Activated gamma-delta T cell treated with Interleukin-2 at 50 U/mL for 16 hours (primary cell): ENCODE measurements around the gene GLO1.
A peak's percentile ranks its signal among the peaks of the same experiment; 100 is the strongest.
"Not testable (repeated sequence)": the region's sequence is repeated elsewhere in the genome, so short reads cannot be mapped to it uniquely, and the experiment has no call there.

Experiments
- DNase-seq: peaks from one replicate; pipeline ENCODE4 v3.0.0-alpha.2; 2020

The GLO1 gene

GRCh38 chr6:38703949-38704590 lies 1.1 kb upstream of the GLO1 start:
- DNase-seq = no peak

- no peak for DNase-seq
Measured at GRCh38 chr6:38701551-38701950, 1.4 kb downstream of the GLO1 start.

GRCh38 chr6:38699702-38700101 lies 3.2 kb downstream of the GLO1 start:
- DNase-seq = not testable (repeated sequence)

GRCh38 chr6:38697846-38698245 lies 5.1 kb downstream of the GLO1 start:
- no peak for DNase-seq

GRCh38 chr6:38696345-38696744 lies 6.6 kb downstream of the GLO1 start:
- DNase-seq = no peak

GRCh38 chr6:38695933-38696332 lies 7.0 kb downstream of the GLO1 start:
- DNase-seq = no peak

- no peak for DNase-seq
Measured at GRCh38 chr6:38695227-38695900, 7.6 kb downstream of the GLO1 start.

- DNase-seq = no peak
Measured at GRCh38 chr6:38688579-38689087, 14.3 kb downstream of the GLO1 start.

GRCh38 chr6:38687549-38687948 lies 15.4 kb downstream of the GLO1 start:
- DNase-seq = no peak

GRCh38 chr6:38687043-38687353 lies 15.9 kb downstream of the GLO1 start:
- DNase-seq = no peak

GRCh38 chr6:38686270-38687042 lies 16.5 kb downstream of the GLO1 start:
- no peak for DNase-seq

- DNase-seq = no peak
Measured at GRCh38 chr6:38684904-38685303, 18.0 kb downstream of the GLO1 start.

- DNase-seq = no peak
Measured at GRCh38 chr6:38684237-38684636, 18.7 kb downstream of the GLO1 start.

- DNase-seq = no peak
Measured at GRCh38 chr6:38681850-38682249, 21.1 kb downstream of the GLO1 start.

GRCh38 chr6:38679668-38680067 lies 23.3 kb downstream of the GLO1 start:
- DNase-seq = no peak

GRCh38 chr6:38678178-38678760 lies 24.7 kb downstream of the GLO1 start:
- no peak for DNase-seq

GRCh38 chr6:38676974-38677544 lies 25.9 kb downstream of the GLO1 start:
- no peak for DNase-seq

- DNase-seq = no peak
Measured at GRCh38 chr6:38676236-38676973, 26.5 kb downstream of the GLO1 start.

- no peak for DNase-seq
Measured at GRCh38 chr6:38673397-38674165, 29.4 kb downstream of the GLO1 start.

- peak; percentile 24 for DNase-seq
Measured at GRCh38 chr6:38671885-38672467, 31.0 kb downstream of the GLO1 start.
